T-helper 9 cell (primary cell): Measurements from ENCODE around the gene HIKESHI.
"Not testable (repeated sequence)": the region's sequence is repeated elsewhere in the genome, so short reads cannot be mapped to it uniquely, and the experiment has no call there.

ENCODE experiments used
- DNase-seq: peaks from one replicate; pipeline ENCODE4 v3.0.0-alpha.2; 2020

The HIKESHI gene

DNA sequence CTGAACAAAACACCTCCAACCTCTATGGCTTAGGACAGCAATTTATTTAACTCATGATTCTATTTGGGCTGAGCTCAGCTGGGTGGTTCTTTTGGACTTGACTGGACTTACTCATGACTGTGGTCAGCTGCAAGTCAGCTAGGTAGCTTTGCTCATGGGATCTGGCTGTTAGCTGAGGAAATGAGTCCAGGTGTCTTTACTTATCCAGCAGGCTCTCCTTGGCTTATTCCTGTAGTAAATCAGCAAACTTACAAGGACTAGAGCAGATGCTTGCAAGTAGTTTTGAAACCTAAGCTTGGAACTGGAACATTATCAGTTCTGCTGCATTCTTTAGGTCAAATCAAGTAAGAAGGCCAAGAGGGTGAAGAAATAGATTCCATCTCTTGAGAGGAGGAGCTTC lies 8.0 kb upstream of the HIKESHI start:
- no peak for DNase-seq

DNA sequence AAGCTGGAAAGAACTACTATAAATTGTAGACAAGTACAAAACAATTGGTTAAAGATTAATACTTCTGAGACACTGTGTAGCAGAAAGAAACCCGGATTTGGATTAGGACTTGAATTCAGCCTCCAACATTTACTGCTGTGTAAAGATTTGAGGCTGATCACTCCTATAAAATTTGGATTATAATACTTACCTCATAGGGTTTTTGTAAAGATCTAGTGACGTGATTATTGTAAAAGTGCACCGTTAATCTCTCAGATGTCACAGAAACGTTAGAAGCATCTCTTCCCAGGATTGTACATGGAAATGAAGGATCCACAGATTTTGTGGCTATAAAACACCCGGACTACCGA lies 323 bp upstream of the HIKESHI start:
- no peak for DNase-seq

DNA sequence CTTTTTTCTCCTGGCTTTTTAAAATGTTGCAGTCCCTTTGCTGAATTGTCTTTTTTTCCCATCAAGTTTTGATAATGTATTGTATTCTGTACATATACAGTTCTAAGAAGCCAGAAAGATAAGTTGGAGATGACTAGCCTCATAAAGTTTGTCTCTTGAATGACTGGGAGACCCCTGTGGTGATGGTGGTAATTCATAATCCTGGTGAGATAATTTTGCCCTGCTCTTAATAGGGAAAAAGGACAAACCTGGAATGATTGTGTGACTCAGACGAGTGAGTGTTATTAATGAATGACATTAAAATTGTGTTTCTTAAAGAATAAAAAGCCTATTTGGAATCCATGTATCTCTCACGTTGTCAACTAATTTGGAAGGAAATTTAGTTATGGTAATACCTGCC lies 1.2 kb downstream of the HIKESHI start:
- no peak for DNase-seq

DNA sequence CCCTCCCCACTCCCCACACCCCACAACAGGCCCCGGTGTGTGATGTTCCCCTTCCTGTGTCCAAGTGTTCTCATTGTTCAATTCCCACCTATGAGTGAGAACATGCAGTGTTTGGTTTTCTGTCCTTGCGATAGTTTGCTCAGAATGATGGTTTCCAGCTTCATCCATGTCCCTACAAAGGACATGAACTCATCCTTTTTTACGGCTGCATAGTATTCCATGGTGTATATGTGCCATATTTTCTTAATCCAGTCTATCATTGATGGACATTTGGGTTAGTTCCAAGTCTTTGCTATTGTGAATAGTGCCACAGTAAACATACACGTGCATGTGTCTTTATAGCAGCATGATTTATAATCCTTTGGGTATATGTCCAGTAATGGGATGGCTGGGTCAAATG lies 6.7 kb downstream of the HIKESHI start:
- DNase-seq = not testable (repeated sequence)

DNA sequence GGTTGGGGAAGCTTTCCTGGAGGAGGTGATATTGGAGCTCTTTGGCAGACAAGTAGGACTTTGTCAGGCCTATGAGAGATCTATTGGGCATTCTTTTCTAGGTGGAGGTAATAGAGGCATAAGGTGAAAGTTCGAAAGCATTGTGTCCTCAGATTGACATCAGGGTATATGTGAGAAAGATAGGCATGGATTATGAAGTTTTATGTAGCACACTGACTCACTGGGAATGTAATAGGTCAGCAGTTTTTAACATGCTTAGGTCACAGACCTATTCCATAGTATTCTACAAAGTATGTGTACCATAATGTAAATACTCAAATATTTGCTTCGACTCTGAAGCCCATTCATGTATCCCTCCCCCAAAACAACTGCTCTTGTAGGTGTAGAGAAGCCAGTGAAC lies 11.8 kb downstream of the HIKESHI start:
- DNase-seq = no peak

DNA sequence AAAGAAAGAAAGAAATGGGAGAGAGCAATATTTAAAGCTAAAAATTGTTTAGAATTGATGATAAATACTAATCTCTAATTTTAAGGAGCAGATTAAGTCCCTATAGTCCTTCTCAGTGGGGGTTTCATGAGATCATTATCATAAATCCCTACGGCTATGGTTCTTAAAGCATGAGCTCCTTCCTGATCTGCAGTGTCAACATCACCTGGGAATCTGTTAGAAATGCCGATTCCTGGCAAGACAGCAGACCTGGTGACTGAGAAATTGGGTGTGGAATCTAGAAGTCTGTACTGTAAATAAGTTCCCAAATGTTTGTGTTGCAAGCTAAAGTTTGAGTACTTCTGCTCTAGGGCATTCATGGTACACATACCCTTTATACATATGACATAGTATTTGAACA lies 12.6 kb downstream of the HIKESHI start:
- DNase-seq = no peak

DNA sequence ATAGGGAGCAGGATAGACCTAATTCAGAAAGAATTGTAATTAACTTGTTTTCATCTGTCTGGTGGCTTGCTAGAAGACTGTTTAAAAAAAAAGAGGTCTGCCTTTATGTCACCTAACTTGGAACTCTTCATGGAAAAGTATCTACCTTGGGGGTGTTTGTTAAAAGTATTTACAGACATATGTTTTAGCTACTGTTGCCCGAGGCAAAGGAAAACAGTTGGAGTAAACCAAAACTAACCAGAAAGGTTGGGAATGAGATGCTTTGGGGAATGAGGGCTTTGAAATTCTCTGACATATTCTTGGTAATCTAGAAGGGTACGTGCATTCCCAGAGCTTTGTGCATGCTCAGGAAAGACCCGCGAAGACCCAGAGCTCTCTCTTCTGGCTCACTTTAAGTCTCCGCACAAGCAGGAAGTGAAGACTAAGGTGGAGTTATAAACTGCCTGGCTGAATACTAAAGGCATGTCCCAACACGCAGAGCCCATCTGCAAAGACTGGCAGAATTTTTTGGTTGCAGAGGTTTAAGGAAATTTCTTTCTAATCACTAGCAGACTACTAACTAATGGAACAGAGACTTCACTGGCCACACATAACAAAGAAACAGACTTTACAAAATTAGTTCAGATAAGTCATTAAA lies 33.2 kb downstream of the HIKESHI start:
- DNase-seq = no peak

DNA sequence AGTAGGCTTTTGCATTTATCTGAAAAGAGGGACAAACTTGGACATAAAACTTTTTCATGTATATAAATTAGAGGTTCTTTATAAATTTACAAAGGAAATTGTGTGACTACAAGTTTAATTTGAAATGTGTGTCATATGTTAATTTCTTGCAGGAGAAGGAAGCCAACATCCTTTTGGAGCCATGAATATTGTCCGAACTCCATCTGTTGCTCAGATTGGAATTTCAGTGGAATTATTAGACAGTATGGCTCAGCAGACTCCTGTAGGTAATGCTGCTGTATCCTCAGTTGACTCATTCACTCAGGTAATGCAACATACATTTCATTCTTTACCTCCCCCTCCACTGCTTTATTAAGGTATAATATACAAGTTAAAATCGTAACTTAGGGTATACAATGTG lies 35.2 kb downstream of the HIKESHI start:
- DNase-seq = no peak

DNA sequence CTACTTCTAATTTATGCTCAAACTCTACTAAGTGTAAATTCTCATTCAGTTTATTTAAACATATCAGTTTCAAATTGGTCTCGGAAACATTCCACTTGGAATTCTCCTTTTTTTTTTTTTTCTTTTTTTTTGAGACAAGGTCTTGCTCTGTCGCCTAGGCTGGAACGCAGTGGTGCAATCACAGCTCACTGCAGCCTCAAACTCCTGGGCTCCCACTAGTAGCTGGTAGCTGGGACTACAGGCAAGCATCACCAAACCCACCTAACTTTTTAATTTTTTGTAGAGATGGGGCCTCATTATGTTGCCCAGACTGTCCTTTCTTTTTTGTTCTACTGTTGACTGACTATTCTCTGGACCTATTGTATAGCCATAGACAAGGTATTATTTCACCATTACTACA lies 39.3 kb downstream of the HIKESHI start:
- no peak for DNase-seq

DNA sequence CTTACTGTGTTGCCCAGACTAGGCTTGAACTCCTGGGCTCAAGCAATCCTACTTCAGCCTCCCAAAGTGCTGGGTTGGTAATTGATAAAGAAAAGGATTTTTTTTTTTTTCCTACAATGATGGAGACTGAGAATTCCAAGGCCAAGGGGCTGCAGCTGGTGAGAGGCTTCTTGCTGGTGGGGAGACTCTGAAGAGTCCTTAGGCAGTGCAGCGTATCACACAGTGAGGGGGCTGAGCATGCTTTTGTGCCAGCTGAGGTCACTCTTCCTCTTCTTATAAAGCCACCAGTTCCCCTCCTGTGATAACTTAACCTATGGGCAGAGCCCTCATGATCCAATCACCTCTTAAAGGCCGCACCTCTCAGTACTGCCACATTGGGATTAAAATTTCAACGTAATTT lies 44.5 kb downstream of the HIKESHI start:
- DNase-seq = no peak

DNA sequence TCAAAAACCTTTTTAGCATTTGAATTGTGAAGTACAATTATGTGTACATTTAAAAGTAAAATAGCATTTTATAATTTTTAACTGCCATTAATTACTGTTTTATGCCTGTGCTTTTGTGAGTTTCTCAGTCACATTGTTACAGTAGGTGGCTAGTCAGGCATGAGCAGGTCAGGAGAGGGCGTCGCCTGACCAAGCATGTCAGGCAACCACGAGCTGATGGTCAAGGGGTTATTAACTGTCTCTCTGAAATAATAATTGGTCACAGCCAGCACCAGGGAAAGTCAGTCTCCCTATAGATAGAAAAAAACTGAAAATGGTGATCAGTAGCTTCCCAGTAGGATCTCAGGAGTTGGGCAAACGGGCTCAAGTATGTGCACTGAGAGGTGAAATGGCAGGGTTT lies 53.2 kb downstream of the HIKESHI start:
- no peak for DNase-seq

DNA sequence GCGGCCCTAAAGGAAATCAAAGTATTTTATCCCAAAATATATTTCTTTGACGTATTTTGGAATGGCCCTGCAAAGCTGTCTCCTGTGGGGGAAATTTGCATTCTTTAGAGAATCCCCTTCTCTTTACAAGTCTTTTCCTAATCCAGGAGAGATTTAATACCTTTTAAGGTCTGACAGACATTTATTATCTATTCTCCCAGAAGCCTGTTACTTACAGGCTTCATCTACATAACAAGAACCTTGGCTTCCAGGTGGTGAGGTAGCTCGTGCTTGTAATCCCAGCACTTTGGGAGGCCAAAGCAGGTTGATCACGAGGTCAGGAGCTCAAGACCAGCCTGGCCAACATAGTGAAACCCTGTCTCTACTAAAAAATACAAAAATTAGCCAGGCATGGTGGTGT lies 55.4 kb downstream of the HIKESHI start:
- not testable (repeated sequence) for DNase-seq

DNA sequence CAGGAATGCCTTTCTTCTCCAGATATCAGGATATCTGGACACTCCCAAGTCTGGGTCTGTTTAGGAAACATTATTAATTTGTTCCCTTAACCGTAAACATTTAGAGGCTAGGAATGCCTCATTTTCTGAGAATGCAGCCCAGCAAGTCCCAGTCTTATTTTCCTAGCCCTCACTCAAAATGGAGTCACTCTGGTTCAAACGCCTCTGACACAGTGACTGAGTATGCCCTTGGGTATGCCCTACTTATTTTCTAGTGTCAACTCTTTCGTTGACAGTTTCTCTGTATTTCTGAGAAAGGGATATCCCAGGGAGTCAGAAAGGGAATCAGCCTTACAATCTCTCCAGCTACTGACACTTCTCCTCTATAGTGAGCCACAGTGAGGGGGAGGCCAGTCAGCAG lies 56.7 kb downstream of the HIKESHI start:
- DNase-seq = no peak

DNA sequence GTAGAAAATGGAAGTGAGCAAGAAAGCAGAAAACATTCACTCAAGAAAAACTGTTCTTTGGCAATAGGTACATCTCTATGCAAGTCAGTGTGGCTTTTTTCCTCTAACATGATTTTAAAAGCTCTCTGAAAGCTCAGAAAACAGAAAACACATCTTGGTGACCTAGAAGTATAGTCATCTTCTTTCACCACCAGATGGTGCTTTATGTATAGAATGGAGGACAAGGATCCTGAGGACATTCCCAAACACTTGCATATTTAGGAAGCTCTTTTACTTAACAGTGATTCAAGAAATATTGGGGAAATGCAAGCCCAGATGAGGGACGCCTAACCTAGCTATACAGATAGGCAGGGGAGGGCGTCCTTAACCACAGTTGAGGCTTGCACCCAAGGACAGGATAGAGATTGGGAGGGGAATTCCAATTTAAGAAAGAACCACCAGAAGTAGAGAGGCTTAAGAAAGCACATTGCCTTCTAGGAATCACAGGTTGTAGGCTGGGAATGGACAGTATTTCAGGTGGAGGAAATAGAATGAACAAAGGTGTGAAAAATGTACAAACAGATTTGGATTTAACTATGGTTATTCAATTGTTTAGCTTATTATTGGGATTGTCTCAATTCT lies 58.8 kb downstream of the HIKESHI start:
- no peak for DNase-seq

DNA sequence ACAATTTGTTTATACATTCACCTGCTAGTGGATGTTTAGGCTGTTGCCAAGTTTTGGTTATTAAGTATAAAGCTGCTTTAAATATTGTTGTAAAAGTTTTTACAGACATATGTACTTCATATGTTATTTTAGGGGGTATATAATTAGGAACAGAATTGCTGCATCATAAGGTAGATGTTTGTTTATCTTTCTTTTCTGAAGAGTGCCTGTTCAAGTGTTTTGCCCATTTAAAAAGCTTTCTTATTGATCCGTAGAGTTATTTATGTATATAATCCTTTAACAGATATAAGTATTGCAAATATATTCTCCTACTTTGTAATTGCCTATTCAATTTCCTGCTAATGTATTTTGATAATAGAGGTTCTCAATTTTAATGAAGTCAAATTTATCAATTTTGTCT lies 61.4 kb downstream of the HIKESHI start:
- DNase-seq = no peak

DNA sequence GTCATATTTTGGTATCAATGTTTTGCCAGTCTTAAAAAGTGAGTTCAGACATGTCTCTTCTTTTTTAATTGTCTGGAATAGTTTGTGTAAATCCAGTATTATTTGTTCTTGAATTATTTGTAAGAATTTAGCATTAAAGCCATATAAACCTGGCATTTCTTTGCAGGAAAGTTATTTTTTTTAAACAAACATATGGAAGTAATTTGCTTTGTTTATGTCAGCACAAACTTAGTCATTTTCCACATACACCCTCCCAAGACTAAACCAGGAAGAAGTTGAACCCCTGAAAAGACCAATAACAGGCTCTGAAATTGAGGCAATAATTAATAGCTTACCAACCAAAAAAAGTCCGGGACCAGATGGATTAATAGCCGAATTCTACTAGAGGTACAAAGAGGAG lies 63.5 kb downstream of the HIKESHI start:
- DNase-seq = no peak

DNA sequence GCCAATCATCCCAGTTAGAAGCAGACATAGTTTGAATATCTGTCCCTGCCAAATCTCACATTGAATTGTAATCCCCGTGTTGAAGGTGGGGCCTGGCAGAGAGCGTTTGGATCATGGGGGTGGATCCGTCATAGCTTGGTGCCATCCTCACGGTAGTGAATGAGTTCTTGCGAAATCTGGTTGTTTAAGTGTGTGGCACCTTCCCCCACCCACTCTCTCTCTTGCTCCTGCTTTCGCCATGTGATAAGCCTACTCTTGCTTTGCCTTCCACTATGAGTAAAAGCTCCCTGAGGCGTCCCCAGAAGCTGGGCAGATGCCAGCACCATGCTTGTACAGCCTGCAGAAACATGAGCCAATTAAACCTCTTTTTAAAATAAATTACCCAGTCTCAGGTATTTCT lies 67.6 kb downstream of the HIKESHI start:
- no peak for DNase-seq

DNA sequence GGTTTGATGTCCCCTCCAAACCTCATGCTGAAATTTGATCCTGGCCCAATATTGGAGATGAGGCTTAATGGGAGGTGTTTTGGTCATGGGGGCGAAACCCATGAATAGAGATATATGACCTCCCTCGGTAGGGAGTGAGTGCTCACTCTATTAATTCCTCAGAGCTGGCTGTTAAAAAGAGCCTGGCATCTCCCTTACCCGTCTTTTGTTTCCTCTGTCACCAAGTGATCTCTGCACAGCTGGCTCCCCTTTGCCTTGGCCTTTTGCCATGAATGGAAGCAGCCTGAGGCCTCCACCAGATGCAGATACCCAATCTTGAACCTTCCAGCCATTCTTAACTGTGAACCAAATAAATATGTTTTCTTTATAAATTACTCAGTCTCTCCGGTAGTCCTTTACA lies 68.1 kb downstream of the HIKESHI start:
- no peak for DNase-seq

DNA sequence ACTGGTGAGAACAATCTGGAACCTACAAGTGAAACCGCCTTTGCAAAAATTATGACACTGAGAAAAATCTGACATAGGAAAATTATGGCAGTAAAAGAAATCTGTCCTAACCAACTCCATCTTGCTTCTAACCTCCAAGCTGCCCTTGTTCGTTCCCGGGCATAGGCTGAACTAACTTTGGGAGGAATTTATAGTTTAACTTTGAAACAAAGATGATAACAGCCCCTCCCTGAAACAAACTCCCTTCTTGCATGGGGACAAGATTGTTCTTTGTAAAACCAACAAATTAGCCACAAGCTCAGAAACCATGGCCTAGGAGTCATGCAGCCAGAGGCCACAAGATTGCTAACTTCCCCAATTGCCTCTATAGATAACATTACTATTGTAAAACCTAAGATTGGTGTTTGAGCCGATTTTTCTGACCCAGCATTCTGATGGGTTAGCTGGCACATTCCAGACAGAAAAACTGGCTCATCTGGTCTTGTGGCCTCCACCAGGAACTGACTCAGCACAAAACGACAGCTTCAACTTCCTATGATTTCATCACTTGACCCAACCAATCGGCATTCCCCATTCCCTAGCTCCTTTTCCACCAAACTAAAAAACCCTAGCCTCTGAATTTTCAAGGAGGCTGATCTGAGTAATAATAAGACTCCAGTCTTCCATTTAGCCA lies 69.0 kb downstream of the HIKESHI start:
- DNase-seq = no peak

DNA sequence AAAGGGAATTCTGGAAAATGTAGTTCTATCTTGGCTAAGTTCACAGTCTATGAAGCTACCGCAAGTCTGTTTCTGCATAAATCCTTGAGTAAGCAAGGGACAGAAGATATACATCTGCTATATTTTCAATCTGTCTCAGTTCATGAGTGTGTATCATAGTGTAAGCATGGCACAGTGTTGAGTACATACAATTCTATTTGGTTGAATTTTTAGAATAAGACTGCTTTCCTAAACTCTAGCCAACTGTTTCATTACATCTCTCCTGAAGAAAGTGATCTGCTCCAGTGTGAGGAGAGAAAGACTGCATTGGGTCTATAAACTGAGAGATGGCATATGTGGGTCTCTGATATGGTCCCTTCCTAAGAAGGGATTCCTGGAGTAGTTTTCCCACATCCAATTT lies 70.0 kb downstream of the HIKESHI start:
- DNase-seq = no peak

DNA sequence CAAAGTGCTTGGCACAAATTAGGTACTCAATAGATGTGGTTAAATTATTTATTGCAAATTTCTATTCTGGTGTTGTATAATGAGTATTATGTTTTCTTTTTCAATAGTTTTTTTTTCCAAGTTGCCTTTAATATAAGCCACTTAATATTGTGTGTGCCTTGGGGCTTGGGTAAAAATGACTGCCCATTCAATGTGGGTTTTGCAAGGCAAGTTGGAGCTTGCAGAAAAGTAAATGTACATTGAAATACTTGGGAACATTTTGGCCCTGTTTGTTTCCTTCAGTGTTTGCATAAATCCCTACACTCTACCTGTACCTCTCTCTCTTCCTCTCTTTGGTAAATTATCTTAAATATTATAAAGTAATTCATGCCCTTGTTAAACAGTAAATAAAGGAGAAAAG lies 70.5 kb downstream of the HIKESHI start:
- DNase-seq = no peak

DNA sequence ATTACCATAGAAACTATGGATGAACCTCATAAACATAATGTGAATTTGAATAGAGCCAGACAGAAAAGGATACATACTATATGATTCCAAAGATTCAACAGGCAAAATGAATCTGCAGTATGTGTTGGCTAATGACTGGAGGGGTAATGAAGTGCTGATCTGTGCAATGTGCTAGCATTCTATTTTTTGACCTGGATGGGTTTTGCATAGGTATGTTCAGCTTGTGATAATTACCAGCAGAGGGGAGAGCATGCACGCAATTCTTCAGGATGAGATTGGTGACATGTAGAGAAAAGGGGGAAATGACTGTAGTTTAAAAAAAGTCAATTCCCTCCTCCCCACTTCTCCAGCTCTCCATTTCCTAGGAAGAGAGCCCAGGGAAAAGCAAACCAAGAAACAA lies 72.0 kb downstream of the HIKESHI start:
- DNase-seq = no peak

DNA sequence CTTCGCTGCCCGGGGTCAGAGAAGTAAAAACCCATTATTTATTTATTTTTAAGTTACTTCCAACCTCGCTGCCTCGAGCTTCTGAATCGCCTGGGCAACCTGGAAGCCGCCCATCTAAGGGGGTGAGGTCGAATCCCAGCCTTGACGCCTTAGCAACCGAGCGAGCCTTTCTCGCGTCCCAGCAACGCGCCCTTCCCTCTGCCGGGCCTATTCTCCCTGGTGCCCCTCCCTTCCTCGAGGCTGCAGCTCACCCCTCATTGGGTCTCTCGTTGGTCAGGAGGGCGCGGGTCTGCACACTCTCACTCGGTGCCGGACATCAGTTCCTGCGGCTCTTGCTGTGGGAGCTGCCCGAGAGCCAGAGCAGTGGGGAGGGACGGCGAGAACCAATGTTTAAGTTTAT lies 72.5 kb downstream of the HIKESHI start, which contains the start of gene CCDC81:
TSS of gene CCDC81 (plus strand) at position 302 of the 400 bp plus-strand sequence. CDS start 277 bp downstream, outside the sequence.
- no peak for DNase-seq

DNA sequence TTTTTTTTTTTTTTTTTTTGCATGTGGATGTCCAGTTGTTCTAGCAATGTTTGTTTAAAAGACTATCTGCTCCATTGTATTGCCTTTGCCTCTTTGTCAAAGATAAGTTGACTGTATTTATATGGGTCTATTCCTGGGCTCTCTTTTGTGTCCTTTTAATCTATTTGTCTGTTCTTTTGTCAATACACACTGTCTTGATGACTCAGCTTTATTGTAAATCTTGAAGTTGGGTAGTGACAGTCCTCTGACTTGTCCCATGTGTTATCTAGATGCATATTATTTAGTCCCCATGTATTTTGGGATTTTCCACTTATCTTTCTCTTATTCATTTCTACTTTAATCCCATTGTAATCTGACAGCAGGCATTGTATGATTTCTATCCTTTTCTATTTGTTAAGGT lies 75.9 kb downstream of the HIKESHI start:
- no peak for DNase-seq
